ENCODE data around the gene GAS7.

GAS7 gene

DNA sequence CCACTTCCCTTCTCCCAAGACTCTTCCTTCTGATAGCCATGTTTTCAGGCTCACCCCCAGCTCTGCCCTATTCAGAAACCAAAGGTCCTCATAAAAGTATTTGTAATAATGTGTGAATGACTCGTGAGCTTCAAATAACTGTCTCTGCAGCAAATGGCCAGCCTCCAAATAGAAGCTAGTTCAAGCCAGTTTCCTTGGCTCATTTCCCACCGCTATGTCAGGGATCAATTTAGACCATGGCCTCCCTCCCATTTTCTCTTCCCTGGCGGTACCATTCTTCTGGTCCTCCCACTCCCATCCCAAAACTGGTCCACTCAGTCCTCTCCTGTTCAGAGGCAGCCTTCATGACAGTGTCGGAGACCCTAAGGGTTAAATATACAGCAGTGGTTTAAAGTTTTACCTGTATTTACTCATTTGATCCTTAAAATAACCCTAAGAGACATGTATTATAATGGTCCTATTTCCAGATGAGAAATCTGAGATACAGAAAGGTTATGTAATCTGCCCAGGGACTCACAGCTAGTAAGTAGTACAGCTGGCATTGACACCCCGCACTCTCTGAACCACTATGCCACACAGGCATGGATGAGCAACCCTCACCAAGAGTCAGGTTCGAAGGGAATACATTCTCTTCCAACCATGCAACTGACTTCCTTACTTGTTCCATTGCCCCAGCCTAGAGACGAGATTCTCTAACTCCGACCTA, 42.9 kb downstream of the GAS7 start:
- TF ChIP-seq, protein P1, sequence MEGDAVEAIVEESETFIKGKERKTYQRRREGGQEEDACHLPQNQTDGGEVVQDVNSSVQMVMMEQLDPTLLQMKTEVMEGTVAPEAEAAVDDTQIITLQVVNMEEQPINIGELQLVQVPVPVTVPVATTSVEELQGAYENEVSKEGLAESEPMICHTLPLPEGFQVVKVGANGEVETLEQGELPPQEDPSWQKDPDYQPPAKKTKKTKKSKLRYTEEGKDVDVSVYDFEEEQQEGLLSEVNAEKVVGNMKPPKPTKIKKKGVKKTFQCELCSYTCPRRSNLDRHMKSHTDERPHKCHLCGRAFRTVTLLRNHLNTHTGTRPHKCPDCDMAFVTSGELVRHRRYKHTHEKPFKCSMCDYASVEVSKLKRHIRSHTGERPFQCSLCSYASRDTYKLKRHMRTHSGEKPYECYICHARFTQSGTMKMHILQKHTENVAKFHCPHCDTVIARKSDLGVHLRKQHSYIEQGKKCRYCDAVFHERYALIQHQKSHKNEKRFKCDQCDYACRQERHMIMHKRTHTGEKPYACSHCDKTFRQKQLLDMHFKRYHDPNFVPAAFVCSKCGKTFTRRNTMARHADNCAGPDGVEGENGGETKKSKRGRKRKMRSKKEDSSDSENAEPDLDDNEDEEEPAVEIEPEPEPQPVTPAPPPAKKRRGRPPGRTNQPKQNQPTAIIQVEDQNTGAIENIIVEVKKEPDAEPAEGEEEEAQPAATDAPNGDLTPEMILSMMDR (IDR thresholded peaks at IDR 0.05; ENCODE audit: low read length, missing control alignments), result no peak
- no peak overlapping the region for H3K4me3 ChIP-seq (replicated peaks; ENCODE audit: low read depth, low read length)
- no peak for DNase-seq (ENCODE audit: low read depth)

- DNase-seq (ENCODE audit: low read depth), result no peak
- H3K4me3 ChIP-seq (replicated peaks; ENCODE audit: low read depth, low read length), result no peak overlapping the region
- TF ChIP-seq, protein P1 (IDR thresholded peaks at IDR 0.05; ENCODE audit: low read length, missing control alignments), result no peak
These were observed 46.5 kb downstream of the GAS7 start for GRCh38 chr17:10151667-10152496.

GRCh38 chr17:10149573-10150399, 48.6 kb downstream of the GAS7 start:
- TF ChIP-seq, protein P1 (IDR thresholded peaks at IDR 0.05; ENCODE audit: low read length, missing control alignments), result no peak
- peak; percentile 78 for DNase-seq (ENCODE audit: low read depth)
- no peak overlapping the region for H3K4me3 ChIP-seq (replicated peaks; ENCODE audit: low read depth, low read length)

- no peak for DNase-seq (ENCODE audit: low read depth)
- TF ChIP-seq, protein P1 (IDR thresholded peaks at IDR 0.05; ENCODE audit: low read length, missing control alignments), result no peak
- H3K4me3 ChIP-seq (replicated peaks; ENCODE audit: low read depth, low read length), result no peak overlapping the region
These were observed 50.5 kb downstream of the GAS7 start for GRCh38 chr17:10147761-10148415.

DNA sequence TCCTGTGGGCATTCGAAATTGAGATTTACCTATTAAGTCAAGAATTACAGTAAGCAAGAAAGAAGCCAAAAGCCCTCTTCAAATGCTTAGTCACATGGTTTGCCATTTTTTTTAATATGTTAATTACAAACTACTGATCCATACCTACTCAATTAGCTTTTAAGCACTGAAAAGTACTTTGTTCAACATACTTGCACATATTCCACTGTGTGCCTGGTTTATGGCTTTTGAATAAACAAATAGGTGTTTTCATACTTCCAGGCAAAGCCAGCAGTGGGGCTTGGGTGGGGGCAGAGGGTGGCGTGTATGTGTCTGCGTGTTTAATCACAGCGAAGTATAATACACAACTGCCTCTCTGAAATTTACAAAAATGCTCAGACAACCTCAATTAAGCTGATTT, 51.4 kb downstream of the GAS7 start:
- TF ChIP-seq, protein P1 (IDR thresholded peaks at IDR 0.05; ENCODE audit: low read length, missing control alignments), result no peak
- no peak overlapping the region for H3K4me3 ChIP-seq (replicated peaks; ENCODE audit: low read depth, low read length)
- DNase-seq (ENCODE audit: low read depth), result no peak

- TF ChIP-seq, protein P1 (IDR thresholded peaks at IDR 0.05; ENCODE audit: low read length, missing control alignments), result no peak
- no peak overlapping the region for H3K4me3 ChIP-seq (replicated peaks; ENCODE audit: low read depth, low read length)
- DNase-seq (ENCODE audit: low read depth), result no peak
These were observed 53.4 kb downstream of the GAS7 start for GRCh38 chr17:10144982-10145381.

Data from fibroblast of pulmonary artery (primary cell).